HG03575 (cell line): ENCODE data around the gene CCDC88C.

Source experiments
- ATAC-seq: cut with Tn5 transposase; IDR thresholded peaks from one replicate; pipeline ENCODE4 v1.9.1; 2021; ENCODE audit not compliant: unreplicated experiment, insufficient number of reproducible peaks, low FRiP score; ENCODE audit errors: extremely low read depth

CCDC88C gene

GRCh38 chr14:91305650-91306431 is 111.8 kb downstream of the CCDC88C start:
- no peak for ATAC-seq

DNA sequence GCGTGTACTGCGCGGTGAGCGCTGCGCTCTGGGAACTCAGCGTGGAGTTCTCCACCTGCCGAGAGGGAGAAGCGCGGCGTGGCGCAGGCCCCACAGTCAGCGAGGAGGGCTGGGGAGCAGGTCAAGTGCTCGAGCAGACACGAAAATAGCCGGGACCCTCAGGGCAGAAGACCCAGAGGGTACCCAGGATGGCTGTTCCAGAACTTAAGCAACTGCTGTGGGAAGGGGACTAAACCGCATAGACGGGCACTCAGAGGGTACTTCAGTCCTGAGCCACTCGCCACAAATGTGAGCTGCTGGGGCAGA is 113.7 kb downstream of the CCDC88C start:
- no peak for ATAC-seq

DNA sequence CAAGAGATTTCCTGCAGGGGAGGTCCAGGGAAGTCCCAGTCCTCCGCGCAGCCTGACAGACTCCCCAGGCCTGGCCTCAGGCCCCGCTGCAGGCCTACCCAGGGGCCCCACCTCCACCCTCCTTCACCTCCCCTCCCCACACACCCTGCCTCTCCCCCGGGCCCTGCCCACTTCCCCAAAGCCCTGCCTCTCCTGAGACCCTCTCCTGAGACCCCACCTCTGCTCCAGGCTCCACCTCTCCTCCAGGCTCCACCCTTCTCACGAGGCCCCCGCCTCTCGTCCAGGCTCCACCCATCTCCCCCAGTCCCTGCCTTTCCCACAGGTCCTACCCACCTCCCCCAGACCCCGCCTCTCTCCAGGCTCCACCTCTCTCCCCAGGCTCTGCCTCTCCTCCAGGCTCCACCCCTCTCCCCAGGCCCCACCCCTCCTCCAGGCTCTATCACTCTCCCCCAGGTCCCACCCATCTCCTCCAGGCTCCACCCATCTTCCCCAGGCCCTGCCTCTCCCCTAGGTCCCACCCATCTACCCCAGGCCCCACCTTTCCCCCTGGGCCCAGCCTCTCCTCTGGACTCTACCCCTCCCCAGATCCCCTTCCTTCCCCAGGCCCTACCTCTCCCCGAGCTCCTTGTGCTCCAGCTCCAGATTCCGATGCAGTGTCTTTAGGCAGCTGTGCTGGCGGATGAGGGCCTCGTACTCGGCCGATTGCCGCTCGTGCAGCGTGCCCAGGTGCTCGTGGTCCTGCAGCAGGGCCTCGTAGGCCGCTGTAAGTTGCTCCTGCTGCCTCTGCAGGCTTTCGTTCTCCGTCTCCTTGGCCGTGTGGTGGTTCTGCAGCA is 114.3 kb downstream of the CCDC88C start:
- ATAC-seq = no peak

- ATAC-seq = no peak
These were observed 115.2 kb downstream of the CCDC88C start for GRCh38 chr14:91302391-91302790.

DNA sequence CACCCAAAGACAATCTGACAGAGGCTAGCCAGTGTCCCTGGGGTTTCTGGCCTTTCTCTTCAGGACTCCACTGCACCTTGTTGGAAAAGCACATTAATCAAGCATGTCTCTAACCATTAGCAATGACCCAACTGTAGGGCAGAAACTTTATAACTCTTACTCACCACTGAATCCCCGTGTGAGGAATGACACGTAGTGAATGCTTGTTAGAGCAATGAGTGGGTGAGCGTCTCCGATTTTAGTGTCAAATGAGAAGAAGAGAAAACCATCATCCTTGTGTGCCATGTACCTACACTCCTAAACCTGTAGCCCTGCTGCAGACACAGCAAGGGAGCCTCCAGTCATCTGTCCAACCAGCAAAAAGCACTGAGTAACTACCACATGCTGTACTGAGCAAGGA is 116.7 kb downstream of the CCDC88C start:
- no peak for ATAC-seq

DNA sequence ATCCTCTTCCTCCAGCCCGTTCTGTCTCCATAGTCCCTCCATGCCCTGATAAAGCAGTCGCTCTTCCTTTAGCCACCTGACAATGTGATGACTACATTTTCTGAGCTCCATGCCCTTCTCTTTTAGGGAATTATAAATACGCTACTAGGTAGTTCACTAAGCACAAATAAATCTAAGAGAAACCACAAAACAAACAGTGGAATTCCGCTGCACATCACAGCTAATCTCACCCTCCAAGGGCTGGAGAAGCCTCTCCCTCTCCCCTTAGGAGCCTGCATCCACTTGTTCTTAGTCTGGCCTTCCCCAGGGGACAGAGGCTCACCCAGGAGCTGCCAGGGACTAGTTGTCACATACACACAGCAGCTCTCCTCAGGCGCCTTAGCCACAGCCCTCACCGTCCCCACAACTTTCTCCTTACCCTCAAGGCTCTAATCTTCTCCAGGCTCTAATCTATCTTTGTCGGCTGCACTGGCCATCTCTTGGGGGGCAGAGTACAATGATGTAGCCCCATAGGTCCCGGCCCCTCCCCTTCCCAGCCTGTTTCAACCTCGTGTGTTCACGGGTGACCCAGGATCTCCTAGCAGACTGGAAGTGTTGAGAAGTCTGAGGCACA is 117.2 kb downstream of the CCDC88C start:
- no peak for ATAC-seq

GRCh38 chr14:91299121-91300115 is 118.2 kb downstream of the CCDC88C start:
- no peak for ATAC-seq

GRCh38 chr14:91298576-91298975 is 119.0 kb downstream of the CCDC88C start:
- ATAC-seq = no peak

GRCh38 chr14:91297081-91297711 is 120.4 kb downstream of the CCDC88C start:
- no peak for ATAC-seq

DNA sequence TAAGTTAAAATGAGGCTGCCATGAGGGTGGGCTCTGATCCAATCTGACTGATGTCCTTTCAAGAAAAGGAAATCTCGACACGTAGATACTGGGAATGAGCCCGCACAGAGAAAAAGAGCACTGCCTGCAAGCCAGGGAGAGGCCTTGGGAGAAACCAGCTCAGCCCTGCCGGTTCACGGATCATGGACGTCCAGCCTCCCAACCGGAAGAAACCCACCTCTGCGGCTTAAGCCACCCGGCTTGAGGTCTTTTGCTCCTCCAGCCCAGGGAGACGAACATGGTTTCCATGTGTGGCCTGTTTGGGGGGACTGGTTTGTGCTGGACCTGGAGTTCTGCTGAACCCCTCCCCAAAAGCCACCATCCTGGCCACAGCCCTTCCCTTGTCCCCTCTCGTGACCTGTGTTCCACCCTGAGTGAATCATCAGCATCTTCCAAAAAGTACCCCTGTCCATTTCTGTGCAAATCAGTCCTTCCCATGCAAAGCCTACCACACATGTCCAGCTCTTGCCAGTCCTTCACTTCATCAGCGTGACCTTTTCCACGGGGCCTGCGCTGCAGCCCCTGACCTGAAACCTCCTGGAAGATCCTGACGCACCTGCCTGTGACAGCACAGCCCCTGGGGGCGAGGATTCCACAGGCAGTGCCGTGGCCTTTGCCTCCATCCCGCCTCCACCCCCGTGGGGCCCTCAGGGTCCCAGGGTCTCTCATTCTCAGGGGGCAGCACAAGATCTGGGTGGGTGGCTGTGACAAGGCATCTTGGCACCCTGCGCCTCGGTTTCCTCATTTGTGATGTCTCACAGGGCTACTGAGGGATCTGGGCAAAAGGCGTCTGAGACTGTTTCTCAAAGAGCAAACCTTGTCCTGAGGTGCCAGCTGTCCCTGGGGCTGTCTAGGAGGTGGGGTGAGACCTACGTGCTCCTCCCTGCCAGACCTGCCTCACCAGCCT is 121.5 kb downstream of the CCDC88C start:
- ATAC-seq = no peak

DNA sequence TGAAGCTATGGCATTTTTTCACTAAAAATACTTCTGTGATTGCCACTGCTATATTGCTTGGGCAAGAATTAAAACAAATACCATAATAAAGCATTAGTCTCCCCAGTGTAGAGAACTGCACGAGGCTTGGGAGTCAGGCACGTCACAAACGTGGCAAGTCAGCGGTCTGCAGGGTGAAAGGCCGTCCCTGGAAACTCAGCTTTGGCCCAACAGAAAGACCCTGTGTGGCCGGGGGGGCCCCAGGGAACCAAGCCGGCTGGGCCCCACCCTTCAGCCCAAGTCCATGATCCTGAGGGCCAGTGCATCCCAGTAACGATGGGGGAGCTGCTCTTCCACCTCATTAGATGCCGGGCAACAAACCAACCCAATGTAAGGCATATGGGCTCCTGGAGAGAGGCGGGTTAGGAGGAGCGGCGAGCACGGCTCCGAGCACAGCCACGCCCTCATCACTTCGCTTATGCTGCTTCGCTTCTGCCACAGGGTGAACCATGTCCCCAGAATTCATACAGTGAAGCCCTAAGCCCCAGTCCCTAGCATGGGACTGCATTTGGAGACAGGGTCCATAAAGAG is 122.3 kb downstream of the CCDC88C start:
- ATAC-seq = no peak

- no peak for ATAC-seq
These were observed 123.5 kb downstream of the CCDC88C start for GRCh38 chr14:91294153-91294552.

DNA sequence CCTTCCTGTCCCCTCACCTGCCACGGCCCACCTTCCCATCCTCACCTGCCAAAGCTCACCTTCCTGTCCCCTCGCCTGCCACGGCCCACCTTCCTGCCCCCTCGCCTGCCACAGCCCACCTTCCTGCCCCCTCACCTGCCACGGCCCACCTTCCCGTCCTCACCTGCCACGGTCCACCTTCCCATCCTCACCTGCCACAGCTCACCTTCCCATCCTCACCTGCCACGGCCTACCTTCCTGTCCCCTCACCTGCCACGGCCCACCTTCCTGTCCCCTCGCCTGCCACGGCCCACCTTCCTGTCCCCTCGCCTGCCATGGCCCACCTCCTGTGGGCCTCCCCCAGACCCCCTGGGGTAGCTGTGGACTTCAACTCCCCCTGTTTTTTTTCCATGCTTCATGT is 124.3 kb downstream of the CCDC88C start:
- no peak for ATAC-seq

- ATAC-seq = no peak
These were observed 125.1 kb downstream of the CCDC88C start for GRCh38 chr14:91292491-91292890.

- no peak for ATAC-seq
These were observed 125.7 kb downstream of the CCDC88C start for GRCh38 chr14:91291786-91292405.

DNA sequence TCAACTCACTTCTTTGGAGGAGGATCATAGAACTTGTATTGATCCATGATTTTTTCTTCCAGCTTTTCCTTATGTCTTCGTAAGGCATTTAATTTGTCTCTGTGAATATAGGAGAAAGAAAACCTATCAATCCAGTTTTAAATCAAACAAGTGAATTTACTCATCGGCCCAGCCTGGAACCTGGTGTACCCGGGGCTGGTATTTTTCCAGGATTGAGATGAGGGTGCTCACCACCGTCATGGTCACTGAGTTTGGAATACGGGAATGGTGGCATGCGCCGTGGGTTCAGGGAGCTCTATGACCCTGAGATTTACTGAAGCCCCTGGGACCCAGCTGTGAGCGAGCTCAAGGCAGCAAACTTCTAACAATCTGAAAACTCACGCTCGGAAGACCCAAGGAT is 126.6 kb downstream of the CCDC88C start:
- ATAC-seq = no peak

DNA sequence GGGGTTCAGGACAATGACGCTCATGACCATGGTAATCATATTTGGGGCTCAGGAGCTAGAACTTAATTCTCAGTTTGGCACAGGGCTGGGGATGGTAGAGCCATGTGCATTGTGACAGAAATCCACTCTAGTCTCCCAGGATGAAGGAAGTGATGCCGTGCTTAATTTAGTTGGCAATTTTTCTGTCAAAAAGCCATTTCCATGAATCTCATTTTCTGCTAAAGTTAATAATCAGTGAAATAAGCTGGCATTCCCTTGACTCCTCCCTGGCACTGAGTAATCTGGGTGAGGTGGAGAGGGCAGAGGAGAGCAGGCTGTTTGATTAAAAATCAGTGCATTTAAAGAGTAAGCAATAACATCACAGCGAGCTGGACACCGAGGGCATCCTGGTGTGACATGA is 128.2 kb downstream of the CCDC88C start:
- no peak for ATAC-seq
